GM19043 (cell line): ENCODE measurements around the gene GMEB2.

Source experiments
- ATAC-seq: cut with Tn5 transposase; IDR thresholded peaks from one replicate; pipeline ENCODE4 v1.9.1; 2021; ENCODE audit warnings: low read depth; ENCODE audit not compliant: unreplicated experiment

GMEB2 gene

DNA sequence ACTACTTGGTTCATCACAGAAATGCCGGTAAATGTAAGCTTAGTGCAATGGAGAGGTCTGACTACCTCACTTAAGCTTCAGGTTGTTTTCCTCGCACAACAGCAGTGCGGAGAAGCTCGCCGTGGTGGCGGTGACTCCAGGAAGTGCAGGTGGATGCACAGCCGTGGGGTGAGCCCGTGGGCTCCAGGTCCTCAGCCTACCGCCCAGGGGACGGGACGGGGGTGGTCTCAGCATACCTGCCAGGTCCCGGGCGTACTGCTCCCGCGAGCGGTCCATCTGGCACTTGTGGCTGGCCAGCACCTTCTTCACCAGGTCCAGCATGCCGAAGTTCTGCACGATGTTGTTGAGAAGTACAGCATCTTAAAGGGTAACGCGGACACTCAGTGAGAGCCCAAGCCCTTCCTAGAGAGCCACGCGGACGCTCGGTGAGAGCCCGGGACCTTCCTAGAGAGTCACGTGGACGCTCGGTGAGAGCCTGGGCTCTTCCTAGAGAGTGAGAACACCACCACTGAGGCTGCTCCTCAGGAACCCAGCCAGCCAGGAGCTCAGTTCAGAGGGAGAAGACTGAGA lies 35.0 kb downstream of the GMEB2 start:
- no peak for ATAC-seq

DNA sequence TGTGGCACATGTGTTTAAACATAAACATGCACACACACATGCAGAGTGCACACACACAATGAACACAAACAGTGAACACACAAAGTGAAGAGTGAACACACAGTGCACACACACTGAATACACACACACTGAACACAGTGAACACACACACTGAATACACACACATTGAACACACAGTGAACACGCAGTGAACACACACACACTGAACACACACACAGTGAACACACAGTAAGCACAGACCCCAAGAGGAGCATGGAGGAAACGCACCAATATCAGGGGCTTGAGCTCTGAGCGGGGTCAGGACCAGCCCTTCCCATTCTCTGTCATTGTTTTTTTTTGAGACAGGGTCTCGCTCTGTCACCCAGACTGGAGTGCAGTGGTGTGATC lies 35.8 kb downstream of the GMEB2 start:
- no peak for ATAC-seq

DNA sequence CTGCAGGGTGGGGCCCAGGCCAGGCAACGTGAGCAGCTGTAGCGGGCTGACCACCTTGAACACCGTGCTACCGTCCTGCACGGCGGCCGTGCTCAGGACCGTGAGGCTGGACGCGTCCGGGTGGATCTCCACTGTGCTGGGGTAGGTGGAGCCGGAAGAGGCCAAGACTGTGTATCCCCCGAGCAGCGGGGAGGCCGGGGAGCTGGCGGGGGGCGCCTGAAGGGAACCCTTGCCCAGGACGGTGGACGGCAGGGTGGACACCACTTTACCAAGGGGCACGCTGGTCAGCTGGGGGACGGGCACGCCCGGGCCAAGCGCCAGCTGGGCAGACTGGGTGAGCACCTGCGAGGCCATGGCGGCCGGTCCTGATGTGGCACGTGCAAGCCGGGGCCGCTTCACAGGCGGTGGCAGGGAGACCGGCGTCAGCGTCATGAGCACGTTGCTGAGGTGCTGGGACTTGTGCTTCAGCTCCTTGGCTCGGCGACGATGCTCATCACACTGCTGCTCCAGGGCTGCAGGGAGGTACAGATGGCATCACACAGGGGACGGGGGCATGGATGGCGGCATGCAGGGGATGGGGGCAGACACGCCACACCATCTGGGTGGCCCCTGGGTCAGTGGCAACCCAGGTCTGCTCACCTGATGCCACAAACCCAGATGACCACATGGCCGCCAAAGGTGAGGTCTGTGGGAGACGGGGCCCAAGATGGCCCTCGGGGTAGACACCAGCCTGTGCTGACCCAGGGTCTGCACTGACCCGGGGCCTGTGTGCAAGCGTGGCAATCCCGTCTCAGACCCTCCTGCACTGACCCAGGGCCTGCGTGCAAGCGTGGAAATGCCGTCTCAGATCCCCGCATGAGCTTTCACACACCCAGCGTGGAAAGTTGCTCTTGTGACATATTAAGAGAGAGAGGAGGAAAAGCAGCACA lies 36.4 kb downstream of the GMEB2 start:
- ATAC-seq: no peak

DNA sequence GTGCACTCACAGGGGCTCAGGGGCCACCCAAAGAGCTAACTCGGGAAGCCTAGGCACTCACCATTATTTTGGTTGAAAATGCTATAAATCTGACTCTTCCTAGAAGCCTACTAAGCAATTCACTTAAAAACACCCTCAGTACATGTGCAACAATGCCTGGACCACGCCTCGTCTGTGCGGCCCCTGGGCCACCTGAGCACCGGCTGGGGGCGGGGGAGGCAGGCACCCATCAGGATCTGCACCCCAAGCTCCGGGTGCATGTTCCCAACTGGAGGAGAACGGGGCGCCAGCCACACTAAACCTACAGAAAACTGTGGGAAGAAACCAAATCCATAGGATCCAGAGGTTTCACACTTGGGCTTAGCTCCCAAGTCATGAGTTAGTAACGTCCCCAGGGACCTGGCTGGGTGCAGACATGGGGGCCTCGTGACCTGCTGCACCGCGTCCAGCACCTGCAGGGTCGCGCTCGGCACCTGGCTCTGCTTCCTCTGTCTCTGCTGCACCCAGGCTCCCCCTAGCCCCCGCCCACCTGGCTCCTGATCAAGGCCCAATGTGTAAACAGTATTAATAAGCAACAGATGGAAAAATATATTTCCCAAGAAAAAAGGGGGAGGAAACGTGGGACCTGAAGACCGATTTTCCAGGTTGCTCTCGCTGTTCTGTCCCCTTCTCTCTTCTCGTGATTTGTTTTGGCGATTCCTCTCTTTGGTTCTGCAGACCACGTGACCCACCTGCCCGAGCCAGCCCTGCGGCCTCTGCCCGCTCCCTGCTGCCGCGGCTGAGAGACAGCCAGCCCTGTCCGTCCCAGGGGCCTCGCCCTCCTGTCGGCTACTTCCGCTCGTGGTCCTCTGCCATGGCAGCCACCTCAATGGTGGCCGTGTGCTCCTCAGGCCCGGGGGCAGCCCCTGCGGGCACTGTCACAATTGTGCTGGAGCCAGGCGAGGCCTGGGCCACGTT lies 37.4 kb downstream of the GMEB2 start:
- no peak for ATAC-seq

DNA sequence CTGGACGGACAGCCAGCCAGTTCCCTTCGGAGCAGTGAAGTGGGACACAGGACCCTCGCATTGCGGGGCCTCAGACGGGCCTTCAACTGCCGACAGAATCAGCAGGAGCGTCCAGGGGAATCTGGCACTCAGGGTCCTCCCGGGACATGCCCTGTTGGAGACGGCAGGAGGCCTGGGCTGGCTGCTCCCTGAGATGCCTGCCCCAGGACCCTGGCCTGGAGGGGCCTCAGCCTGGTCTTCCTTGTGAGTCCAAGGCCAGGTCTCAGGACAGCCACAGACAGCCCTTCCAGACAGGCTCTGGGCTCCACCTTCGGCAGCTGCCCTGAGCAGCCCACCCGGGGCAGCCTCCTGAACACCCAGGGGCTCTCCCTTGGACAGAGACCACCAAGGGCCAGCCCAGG lies 38.3 kb downstream of the GMEB2 start:
- ATAC-seq: no peak

DNA sequence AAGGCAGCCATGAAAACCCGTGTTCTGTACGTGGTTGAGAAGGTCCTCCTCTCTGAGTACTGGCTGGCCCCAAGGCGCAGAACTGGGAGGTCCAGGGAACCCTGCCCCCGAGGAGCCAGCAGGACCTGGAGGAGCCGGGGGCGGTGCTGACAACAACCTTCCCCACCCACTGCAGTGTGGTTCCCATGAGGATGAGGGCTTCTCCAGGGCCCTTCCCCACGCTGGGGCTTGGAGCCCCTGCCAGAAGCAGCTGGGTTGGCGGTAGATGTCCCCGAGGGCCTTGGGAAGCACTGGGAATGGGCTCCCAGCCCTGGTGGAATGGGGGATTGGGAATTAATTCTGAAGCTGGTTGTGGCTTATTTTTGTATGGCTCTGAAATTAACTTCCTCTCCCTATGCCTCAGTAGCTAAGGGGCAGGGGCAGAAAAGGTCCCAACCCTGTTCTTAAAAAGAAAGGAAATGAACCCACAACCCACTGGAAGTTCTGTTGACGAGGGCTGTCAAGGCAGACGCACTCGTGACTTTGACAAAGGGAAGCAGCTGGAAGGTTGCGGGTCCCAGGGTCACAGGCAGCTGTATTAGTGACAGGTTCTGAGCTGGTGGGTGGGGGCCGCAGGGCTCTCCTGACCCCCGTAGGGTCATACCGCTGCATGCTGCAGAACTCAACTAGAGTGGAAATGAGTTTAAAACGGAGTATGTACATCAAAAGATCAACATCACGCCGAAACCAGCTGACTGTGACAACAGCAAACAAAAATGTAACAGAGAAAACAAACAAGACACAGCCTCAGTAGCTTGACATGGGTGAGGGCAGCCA lies 38.9 kb downstream of the GMEB2 start:
- ATAC-seq: no peak

DNA sequence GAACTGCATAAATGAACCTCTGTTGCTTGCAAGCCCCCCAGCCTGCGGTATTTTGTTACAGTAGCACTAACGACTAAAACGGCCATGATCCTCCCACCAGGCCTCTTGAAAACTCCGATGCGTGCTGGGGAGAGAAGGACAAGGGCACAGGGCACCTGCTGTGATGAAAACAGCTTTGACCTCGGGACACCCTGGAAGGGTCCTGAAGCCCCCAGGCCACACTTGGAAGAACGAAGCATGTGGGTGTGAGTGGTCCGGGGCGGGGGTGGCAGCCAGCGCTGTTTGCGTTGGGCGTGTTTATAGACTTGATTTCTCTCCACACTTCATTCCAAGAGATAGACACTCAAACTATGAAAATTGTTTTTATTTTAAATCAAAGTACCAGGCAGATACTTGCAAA lies 39.6 kb downstream of the GMEB2 start:
- no peak for ATAC-seq

DNA sequence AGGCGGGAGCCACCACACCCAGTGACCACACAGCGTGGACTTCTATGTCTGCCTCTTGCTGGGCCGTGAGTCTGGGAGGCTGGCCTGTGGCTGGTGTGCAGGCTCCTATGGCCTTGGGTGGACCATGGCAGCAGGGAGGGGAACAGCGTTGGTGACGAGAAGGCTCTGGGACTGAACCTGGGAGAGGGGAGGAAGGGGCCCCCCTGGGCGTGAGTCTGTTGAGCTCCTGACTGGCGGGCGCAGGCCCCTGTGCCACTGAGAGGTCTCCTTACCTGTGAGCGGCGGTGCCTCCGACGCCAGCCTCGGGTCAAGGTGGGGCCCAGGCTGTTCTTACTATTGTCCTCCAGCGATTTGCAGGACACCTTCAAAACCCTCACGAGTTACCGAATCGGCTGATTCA lies 40.1 kb downstream of the GMEB2 start:
- no peak for ATAC-seq

DNA sequence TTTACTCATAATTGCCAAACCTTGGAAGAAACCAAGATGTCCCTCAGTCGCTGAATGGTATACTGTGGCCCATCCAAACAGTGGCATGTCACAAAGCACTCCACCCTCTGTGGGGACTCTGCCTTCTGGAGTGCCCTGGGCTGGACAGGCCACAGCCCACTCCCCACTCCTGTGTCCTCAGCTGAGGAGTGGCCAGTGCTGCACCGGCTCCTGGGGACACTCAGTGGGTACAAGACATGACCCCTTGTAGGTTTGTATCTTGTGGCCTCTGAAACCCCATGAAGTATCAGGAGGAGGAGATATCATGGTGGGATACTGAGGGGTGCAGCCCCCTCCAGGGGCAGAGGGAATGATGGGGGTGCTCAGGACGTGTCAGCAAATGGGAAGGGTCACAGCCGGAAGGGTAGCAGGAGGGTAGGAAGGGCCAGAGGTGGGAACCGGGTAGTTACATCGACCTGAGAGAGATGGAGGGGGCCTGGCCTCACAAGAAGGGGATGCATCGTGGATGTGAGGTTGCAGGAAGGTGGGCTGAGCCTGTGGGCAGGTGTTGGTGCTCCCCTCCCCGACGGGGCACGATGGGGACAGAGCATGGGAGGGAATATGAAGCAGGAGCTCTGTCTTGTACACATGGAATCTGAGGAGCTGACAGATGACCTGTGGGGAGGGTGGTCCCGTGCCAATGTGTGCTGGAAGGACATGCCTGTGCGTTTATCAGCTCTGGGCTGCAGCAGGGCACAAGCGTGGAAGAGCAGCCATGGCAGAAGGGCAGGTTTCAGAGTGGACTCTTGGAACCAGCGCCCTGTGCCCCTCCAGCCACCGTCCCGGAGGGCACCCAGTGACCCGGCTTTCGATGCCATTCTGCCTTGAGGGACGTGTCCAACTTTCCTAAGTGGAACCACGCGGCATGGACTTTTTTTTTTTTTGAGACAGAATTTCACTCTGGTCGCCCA lies 41.0 kb downstream of the GMEB2 start:
- no peak for ATAC-seq

DNA sequence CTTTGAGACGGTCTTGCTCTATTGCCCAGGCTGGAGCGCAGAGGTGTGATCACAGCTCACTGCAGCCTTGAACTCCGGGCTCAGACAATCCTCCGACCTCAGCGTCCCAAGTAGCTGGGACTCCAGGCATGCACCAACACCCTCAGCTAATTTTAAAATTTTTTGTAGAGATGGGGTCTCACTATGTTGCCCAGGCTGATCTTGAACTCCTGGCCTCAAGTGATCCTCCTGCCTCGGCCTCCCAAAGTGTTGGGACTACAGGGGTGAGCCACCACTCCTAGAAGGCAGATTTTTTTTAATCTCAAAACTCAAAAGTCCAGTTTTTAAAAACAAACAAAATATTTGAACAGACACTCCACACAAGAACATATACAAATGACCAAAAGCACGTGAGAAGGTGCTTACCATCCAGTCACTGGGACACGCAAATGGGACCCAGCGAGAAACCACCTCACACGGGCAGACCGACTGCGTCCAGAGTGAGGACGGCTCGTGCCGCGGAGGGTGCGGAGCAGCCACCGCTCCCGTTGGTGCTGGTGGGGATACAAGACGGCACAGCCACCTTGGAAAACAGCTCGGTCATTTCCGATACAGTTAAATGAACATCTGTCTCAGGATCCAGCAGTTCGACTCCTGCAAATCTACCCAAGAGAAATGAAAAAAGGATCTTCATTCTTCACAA lies 44.4 kb downstream of the GMEB2 start:
- ATAC-seq: no peak

DNA sequence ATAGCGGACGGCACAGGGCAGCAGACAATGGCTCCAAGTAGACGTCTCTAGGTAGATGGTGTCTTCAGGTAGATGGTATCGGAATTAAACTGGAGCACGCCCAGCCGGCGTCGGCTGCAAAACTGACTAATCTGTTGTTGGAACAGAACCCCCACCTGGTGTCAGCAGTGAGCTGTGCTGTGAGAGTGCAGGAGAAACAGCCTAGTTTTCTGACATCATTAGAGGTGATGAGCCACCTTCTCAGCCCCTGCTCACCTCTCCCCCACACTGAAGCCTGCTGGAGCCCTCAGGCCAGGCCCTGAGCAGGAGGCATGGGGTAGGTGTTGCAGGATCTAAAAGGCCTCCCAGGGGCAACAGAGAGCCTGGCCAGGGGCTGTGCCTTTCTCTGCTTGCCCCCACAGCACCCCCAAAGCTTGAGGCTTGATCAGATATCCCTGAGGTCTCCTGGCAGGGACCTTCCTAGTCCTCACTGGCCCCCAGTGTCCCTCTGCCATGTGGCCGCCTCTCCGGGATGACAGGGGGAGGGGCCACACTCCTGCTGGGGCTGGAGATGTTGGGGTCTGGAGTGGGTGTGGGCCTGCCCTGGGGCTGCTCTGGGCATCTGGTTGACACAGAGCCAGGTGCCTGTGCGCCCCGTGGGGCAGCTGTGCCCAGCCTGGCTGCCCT lies 46.0 kb downstream of the GMEB2 start:
- ATAC-seq: no peak

DNA sequence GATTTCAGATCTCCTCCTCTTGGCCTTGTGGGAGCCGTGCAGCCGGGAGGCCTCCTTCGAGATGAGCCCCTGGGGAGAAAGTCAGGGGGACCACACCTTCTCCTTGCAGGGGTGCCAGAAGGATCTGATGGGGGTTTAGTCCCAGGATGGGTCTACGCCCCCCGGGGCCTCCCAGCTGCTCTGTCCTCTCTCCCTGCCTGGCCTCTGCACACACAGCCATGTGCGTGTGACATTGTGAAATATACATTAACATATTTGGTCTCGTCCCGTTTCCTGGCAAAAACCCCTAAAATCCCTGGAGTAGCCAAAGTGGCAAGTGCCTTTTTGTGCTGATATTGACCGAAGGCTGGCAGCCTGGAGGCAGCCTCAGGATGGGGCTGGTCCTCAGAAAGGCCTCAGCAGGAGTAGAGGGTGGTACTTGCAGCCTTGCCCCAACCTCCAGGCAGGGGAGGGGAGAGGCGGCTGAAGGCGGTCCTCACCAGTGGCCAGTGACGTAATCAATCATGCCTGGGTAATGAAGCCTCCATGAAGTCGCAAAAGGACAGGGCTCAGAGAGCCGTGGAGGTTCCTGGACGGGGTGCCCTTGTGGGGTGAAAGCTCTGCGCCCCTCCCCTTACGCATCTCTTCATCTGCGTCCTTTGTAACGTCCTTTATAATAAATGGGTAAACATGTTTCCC lies 47.7 kb downstream of the GMEB2 start:
- no peak for ATAC-seq

DNA sequence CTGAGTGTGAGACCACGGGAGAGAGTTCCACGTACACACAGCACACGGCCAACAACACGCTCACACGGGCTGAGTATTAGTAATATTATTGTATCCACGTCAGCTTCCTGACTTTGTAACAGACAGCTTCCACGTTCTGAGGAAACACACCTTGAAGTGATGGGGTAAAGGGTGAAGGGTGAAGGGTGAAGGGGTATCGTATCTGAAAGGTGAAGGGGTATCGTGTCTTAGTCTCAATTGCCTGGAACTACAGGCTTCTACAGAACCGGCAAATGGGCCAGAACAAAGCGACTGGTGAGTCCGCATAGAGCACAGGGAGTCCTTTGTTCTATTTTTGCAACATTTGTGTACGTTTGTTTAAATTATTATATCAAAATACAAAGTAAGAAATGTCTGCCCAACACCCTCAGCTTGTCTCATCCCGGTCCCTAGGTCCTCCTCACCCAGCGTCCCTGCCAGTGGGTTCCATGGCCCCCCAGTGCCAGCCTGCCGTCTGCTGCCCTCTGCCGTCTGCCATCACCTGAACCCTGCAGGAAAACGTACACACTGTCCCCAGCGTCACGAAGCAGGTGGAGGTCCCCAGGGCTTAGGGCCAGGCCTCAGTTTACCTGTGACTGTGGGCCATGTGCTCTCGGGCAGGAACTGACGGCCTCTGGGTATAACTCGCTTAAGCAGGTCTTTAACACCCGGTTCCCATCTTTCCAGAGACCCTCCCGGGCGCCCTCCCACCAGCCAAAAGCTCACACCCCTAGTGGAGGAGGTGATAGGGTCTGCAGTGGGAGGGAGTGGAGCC lies 48.5 kb downstream of the GMEB2 start:
- ATAC-seq: no peak

DNA sequence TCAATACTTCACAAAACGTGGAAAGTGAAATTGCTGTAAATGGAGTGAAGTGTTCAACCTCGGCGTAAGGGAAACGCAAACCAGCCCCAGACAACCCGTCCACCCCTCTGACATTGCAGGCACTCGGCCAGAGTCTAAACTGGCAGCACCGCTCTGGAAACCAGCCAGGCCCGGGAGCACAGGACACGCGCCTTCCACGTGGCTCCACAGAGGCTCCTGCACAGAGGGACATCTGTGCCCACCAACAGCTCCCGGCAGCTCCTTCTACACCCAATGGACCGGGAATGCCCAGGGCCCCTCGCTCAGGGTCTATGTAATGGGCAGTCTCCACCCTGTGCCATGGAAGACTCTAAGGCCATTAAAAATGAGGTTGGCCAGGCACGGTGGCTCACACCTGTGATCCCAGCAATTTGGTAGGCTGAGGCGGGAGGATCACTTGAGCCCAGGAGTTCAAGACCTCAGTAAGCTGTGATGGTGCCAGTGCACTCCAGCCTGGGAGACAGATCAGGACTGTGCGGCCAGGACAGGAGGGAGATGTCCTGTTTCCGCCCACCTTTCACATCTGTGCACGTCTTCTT lies 49.5 kb downstream of the GMEB2 start:
- ATAC-seq: no peak

DNA sequence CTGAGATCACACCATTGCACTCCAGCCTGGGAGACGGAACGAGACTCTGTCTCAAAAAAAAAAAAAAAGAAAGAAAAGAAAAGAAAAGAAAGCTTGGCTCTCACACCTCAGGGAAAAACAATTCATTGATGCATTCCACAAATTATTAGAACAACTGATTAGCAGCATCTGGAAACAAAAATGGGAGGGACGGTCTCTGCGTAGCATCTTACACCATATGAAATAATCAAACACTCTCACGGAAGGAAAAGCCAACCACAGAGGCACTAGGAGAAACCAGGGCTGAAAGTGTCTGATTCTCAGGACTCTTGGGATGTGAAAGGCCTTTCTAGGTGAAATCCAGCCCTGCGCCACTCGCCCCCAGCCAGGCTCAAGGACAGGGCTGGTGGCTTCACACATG lies 50.6 kb downstream of the GMEB2 start:
- ATAC-seq: no peak
